GM12873 (cell line): ENCODE measurements around the gene FXN.

Source experiments
- TF ChIP-seq, protein P1 (sequence below): IDR thresholded peaks from 2 replicates; pipeline ENCODE4 v1.5.1; 2012; ENCODE audit warnings: low read depth, mild to moderate bottlenecking, moderate library complexity, low read length, control low read depth; ENCODE audit not compliant: insufficient read depth; ENCODE audit errors: missing control alignments

FXN gene

DNA sequence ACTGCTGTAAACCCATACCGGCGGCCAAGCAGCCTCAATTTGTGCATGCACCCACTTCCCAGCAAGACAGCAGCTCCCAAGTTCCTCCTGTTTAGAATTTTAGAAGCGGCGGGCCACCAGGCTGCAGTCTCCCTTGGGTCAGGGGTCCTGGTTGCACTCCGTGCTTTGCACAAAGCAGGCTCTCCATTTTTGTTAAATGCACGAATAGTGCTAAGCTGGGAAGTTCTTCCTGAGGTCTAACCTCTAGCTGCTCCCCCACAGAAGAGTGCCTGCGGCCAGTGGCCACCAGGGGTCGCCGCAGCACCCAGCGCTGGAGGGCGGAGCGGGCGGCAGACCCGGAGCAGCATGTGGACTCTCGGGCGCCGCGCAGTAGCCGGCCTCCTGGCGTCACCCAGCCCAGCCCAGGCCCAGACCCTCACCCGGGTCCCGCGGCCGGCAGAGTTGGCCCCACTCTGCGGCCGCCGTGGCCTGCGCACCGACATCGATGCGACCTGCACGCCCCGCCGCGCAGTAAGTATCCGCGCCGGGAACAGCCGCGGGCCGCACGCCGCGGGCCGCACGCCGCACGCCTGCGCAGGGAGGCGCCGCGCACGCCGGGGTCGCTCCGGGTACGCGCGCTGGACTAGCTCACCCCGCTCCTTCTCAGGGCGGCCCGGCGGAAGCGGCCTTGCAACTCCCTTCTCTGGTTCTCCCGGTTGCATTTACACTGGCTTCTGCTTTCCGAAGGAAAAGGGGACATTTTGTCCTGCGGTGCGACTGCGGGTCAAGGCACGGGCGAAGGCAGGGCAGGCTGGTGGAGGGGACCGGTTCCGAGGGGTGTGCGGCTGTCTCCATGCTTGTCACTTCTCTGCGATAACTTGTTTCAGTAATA lies at the start of gene FXN:
Gene FXN, plus strand, starts transcription at position 315 of the 871 bp plus-strand sequence. Its CDS starts 31 bp downstream, at position 346.
- TF ChIP-seq, protein P1, sequence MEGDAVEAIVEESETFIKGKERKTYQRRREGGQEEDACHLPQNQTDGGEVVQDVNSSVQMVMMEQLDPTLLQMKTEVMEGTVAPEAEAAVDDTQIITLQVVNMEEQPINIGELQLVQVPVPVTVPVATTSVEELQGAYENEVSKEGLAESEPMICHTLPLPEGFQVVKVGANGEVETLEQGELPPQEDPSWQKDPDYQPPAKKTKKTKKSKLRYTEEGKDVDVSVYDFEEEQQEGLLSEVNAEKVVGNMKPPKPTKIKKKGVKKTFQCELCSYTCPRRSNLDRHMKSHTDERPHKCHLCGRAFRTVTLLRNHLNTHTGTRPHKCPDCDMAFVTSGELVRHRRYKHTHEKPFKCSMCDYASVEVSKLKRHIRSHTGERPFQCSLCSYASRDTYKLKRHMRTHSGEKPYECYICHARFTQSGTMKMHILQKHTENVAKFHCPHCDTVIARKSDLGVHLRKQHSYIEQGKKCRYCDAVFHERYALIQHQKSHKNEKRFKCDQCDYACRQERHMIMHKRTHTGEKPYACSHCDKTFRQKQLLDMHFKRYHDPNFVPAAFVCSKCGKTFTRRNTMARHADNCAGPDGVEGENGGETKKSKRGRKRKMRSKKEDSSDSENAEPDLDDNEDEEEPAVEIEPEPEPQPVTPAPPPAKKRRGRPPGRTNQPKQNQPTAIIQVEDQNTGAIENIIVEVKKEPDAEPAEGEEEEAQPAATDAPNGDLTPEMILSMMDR = peak; percentile 98

DNA sequence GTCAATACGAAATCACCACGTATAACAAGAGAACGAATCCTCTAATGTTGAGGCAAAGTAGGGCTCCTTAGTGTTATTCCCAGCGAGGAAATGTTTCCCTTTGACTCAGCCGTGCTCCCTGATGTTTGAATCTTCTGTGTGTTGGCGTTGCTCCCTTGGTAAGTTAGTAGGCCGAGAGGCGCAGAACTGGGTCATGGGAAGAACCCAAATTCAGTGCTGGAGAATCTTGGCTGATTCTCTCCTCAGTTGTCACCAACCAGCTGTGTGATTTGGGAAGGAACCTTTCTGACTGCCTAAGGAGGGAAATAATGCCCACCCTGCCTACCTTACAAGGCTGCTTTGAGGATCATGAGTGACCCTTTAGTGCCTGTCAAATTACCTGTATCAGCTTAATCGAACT lies 44.1 kb upstream of the FXN start:
- TF ChIP-seq, protein P1 = no peak

DNA sequence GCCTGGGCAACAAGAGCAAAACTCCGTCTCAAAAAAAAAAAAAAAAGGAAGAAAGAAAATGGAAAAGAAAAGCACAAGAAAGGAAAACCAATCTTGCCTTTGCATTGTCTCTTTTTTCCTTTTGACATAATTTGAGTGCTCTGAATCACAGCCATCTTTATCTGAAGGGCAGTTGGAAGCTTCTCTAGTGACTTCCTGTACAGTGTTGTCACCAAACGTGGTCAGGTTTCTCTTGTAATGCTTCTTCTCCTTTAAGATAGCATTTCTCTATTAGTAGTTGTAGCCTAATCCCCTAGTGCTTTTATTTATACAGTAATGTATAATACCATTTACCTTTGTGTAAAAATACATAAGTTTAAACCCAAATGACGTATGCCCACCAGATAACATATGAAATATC lies 39.8 kb upstream of the FXN start:
- TF ChIP-seq, protein P1 = no peak

DNA sequence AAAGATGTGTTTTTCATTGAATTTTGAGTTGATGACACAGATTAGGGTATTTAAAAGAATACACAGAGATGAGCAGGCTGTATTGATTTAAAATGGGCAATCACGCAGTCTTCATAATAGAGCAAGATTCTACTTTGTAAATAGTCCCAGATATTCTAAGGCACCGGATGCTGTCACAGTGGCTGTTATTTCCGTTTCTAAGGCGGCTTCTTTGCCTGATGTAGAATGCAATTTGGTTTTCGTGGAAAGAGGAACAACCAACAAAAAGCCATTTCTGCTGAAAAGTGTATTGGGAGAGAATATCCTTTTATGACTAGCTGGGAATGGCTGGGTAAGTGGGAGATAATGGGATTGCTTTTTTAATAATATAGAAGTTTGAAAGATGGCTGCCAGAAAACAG lies 39.1 kb upstream of the FXN start:
- TF ChIP-seq, protein P1 = no peak

DNA sequence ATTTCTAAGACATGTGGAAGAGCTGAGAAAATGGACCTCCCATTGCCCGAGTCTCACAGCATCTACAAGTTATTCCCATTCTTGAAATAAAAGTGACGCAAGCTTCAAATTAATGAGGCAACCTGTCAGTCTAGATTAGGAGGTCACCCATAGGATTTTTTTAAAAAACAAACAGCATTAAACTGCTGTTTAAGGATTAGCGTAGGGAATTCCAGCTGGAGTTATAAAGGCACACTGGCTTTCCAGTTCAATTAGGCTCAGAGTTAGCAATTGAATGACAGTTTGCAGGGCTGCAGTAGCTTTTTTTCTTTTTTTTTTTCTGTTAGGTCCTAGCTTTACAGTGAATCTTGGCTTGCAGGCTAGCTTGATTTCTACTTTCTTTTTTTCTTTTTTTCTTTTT lies 37.9 kb upstream of the FXN start:
- TF ChIP-seq, protein P1 = no peak

DNA sequence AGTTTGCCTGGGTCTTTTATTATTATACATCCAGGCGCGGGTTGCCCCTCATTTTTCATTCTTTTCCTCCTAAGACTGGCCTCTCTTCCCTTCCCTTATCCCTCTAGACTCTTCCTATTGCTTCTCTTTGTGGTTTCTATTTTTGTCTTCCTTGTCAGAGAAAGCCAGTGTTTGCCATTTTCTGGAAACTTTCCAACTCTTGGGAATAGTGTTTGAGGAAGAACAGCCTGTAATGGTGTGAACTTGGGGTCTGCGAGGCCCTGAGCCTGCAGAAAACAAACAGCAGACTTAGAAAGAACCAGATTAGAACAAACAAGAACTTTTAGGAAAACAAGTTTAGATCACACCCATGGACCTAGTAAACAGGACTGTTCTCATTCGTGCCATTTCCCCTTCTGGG lies 37.2 kb upstream of the FXN start:
- TF ChIP-seq, protein P1 = no peak

DNA sequence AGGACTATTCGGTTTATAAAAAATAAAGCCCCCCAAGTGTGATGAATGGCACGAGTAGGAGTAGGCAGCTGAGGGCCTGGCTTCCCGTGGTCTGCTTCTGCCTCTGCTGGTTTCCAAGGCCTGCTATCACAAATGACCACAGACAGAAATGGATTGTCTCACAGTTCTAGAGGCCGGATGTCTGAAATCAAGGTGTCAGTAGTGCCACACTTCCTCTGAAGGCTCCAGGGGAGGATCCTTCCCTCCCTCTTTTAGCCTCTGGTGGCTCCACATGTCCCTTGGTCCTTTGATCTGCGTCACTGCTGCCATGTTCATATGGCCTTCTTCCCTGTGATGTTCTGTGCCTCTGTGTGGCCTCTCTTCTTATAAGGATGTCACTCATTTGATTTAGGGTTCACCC lies 36.7 kb upstream of the FXN start:
- TF ChIP-seq, protein P1 = no peak
